Hematopoietic multipotent progenitor cell treated with erythropoietin and hydrocortisone succinate and interleukin-3 and kit ligand, for 8 days (in vitro differentiated cells): ENCODE data around the gene KRTAP5-11.
"Not testable (repeated sequence)": the region's sequence is repeated elsewhere in the genome, so short reads cannot be mapped to it uniquely, and the experiment has no call there.

ENCODE experiments used
- DNase-seq: peaks from one replicate; pipeline ENCODE4 v3.0.0-alpha.2; 2015

Gene KRTAP5-11

GRCh38 chr11:71580057-71581003 is 2.3 kb downstream of the KRTAP5-11 start:
- DNase-seq = peak; percentile 69

- not testable (repeated sequence) for DNase-seq
Observed at GRCh38 chr11:71579513-71579912, 3.2 kb downstream of the KRTAP5-11 start.

- DNase-seq = no peak
Observed at GRCh38 chr11:71577469-71578004, 5.1 kb downstream of the KRTAP5-11 start.

DNA sequence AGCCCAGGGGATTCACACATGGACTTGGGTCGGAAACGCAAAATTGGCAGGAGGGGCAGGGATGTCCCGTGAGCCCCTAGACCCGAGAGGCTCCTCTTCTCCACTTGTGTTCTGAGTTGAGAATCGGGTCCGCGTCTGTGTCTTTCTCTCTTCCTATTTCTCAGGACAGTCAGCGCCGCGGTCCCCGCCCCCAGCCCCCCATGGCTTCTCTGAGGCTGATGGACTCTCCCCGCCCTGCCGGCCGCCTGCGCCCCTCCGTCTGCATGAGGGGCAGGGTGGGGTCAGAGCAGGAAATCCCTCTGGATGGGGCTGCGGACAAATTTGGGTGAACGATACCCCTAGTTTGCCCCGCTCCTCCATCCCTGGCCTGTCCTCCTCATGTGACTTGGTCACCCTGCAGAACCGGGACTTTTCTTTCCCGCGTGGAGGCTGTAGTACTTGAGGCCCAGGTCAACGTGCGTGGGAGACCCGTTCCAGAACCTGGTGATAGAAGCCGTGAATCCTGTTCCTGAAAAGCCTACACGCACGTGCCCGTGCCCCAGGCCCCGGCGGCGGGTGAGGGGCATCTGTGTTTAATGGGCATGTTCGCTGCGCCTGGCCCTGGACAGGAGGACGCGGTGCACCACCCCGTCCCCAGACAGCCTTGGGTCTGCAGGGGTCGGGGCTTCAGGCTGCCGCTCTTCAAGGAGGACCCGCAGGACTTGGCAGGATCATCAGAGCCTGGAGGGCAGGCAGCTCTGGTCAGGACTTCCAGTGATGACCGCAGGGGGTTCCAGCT is 5.8 kb downstream of the KRTAP5-11 start:
- DNase-seq = not testable (repeated sequence)

GRCh38 chr11:71575723-71576424 is 6.8 kb downstream of the KRTAP5-11 start:
- DNase-seq = no peak

DNA sequence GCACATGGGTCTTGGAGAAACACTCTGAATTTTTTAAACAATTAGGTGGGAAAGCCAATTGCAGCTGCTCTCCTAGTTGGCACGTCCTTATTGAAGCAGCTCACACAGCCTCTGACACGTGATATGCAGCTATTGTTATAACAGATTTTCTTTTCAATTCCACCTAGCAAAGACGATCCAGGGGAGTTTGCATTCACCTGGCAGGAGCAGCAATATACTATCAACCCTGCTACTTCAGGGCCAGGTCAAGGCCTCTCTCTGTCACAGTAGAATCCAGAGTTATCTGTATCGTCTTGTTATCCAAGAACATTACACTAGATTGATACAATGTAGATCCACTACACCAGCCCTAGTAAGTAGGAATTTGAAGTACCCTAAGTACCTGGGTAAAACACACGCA is 8.3 kb downstream of the KRTAP5-11 start:
- DNase-seq = no peak

- no peak for DNase-seq
Observed at GRCh38 chr11:71572811-71573210, 9.9 kb downstream of the KRTAP5-11 start.

GRCh38 chr11:71571101-71571850 is 11.4 kb downstream of the KRTAP5-11 start:
- DNase-seq = not testable (repeated sequence)

DNA sequence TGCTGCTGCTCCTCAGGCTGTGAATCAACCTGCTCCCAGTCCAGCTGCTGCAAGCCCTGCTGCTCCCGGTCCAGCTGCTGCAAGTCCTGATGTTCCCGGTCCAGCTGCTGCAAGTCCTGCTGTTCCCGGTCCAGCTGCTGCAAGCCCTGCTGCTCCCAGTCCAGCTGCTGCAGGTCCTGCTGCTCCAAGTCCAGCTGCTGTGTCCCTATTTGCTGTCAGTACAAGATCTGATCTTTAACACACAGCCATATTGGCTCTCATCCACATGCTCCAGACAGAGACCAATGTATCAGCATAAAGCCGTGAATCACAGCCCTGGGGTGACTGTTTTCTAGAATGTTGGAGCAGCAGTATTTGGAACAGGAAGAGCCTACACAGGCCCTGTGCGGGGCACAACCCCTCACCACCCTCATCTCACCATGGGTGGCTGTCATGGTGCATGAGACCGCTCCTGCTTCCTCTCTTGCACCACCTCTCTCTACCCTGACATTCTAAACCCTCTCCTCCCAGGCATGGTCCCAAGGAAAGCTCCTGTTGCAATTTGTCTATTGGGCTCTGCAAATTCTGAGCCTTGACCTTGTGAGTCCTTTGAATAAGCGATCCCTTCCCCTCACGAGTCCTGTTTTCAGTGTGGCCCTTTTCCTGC is 13.8 kb downstream of the KRTAP5-11 start:
- no peak for DNase-seq

DNA sequence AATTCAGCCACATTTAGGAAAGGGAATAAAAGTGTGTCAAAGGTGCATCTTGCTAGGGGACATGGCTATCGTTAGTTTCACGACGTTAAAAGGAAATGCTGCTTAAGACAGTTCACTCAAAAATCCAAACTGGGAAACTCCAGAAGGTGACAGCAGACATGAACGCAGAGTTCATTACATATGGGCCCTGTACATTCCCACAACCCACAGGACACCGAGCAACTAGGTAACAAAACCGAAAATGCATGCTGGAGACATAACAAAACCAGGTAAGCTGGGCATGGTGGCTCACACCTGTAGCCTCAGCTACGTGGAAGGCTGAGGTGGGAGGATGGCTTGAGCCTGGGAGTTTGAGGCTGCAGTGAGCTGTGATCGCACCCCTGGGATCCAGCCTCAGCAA is 15.0 kb downstream of the KRTAP5-11 start:
- not testable (repeated sequence) for DNase-seq

DNA sequence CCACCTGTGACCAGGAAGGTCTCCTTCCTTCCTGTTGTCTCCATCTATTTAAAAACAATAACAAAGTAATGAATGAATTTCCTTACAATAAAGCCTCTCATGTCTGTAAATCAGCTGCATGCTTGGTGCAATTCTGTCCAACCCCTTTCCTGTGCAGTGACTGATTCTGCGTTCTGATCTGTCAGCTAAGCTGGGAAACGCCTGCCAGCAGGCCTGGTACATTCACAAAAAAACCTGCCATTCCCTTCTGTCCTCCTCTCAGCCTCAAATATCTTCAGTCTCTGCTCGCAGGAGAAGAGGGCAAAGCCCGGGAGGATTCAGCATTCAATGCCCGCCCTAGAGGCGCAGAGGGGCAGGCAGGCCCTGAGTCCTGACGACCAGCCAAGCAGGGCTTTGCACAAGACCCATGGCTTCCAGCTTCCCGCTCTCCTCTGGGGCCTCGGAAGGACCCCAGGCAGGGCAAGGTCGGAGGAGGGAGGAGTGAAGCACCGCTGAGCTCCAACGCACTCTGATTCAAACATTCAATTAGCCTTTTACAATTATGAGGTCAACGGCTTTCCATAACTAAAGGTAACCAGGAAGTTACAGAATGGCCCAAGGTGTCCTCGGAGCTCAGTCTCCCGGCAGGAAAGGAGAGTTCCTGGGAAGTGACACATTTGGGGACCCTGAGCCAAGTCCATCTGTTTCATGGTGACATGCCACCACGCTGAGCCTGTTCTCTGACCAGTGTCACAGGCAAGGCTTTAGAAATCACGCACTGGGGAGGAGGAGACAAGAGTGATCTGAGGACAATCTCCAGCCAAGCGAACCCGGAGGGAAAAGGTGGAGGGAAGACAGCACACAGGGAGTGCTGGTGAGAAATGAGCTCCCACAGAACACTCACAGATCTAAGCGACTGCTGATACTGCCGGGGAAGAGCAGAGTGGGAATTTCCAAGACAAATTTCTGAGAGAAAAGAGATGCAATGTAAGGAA is 15.8 kb downstream of the KRTAP5-11 start:
- not testable (repeated sequence) for DNase-seq

DNA sequence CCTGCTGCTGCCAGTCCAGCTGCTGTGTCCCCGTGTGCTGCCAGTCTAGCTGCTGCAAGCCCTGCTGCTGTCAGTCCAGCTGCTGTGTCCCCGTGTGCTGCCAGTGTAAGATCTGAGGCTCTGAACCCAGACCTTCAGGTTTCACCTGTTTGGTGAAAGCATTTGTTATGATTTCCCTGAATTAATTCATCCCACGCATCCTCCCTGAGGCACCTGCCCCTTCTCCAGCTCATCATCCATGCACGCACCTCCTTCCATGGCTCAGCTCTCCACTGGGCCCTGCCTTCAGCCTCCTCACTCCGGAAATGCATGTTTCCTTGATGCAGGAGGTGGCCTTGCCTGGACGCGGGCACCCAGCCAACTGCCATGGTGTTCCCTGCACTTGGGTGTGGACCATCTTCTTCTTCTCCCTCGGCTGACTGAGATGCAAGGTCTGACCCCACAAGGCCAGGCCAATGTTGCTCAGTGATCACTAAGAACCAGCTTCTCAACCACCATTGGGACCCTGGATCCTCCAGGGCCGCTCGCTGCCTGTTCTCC is 16.5 kb downstream of the KRTAP5-11 start:
- DNase-seq = no peak

GRCh38 chr11:71565263-71565662 is 17.4 kb downstream of the KRTAP5-11 start, which contains the start of gene KRTAP5-10:
KRTAP5-10 (plus strand) TSS chr11:71565563; CDS start chr11:71565588, 25 bp downstream.
- DNase-seq = no peak

- DNase-seq = no peak
Observed at GRCh38 chr11:71564430-71564829, 18.2 kb downstream of the KRTAP5-11 start.

GRCh38 chr11:71563406-71563805 is 19.3 kb downstream of the KRTAP5-11 start:
- peak; percentile 58 for DNase-seq

GRCh38 chr11:71562120-71562519 is 20.6 kb downstream of the KRTAP5-11 start:
- no peak for DNase-seq

GRCh38 chr11:71558996-71559395 is 23.7 kb downstream of the KRTAP5-11 start:
- DNase-seq = no peak

GRCh38 chr11:71557257-71557656 is 25.4 kb downstream of the KRTAP5-11 start:
- no peak for DNase-seq

- no peak for DNase-seq
Observed at GRCh38 chr11:71556018-71556417, 26.7 kb downstream of the KRTAP5-11 start.

DNA sequence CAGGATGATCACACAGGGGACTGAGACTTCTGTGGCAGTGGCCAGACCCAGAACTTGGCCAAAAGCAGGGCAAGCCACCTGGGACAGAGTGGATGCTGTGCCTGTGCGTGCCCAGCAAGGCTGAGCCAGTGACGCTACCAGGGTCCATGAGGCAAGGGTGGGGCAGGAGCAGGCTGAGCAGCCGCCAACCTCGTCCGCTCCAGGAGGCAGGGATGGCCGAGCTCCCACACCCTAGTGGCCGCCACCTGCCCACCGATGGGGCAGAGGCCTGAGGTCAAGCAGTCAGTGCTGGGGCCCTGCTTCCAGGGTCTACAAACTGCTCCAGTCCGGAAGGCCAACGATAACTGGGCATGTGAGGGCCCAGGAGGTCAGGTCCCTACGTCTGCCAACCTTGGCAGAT is 27.2 kb downstream of the KRTAP5-11 start:
- DNase-seq = no peak
